ENCODE results near the gene TRAK1. TPM values are rescaled to one million over a fixed set of nuclear protein-coding genes. Genes with fewer than 3 reads are reported as not detected.

The TRAK1 gene
- total RNA-seq, 3 donors from 2014 or later: 29.0 to 53.7 (median 40.6) TPM

GRCh38 chr3:42216931-42217333, 125.8 kb downstream of the TRAK1 start:
- Histone ChIP-seq H3K27me3 (no peaks in the 10 kb centered on the region), H3K4me1 (no peaks in the 10 kb centered on the region), H3K9me3 (no peaks in the 10 kb centered on the region), H3K36me3 (no peaks in the 10 kb centered on the region), H3K4me3 (no peak overlapping the region), H3K27ac (no peak overlapping the region)
- TF ChIP-seq CTCF (IDR thresholded peaks at IDR 0.05): no peak
- TF ChIP-seq POLR2AphosphoS5 (IDR thresholded peaks at IDR 0.05): no peak
- no peak for TF ChIP-seq POLR2A (IDR thresholded peaks at IDR 0.05)
- intact Hi-C loops (cut with DNase I; ENCODE audit: low total_unique reads): loop anchor here (10.0 kb wide), 1 partner anchor 668 kb away; no protein-coding TSS in a partner anchor
- DNase-seq (ENCODE audit: low spot score in 2 of 2): no peak

DNA sequence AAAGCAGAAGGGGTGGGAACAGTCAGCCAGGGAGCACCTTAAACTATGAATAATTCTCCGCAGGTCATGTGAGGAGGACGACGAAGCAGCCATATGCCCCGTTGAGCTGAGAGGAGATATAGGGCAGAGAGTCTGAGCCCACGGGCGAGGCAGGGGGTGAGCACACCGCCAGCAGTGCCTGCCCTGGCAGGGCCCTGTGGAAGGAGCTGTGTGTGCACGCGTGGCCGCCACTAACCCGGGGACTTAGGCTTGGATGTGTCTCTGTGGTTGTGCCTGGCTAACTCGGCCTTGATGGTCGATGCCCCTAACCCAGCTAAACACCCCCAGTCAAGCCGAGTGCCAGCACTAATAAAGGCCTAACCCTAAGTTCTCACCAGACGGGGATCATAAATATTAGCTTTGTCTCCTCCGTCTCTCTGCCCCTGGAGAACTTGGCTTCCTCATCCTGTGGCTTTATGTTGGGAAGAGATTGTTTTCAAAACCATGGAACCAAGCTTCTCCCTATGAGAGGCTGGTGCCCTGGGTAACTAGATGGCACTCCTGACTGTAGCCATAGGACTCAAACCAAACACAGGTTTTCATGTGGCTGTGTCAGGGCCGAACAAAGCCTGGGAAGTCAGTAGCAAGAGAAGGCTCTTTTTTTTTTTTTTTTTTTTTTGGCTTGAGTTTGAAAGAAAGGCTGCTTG, 129.4 kb downstream of the TRAK1 start:
- Histone ChIP-seq H3K27me3 (no peaks in the 10 kb centered on the region), H3K4me1 (no peaks in the 10 kb centered on the region), H3K36me3 (no peaks in the 10 kb centered on the region), H3K4me3 (no peak overlapping the region), H3K9me3 (no peaks in the 10 kb centered on the region), H3K27ac (peak overlapping the region; percentile 21 to 61)
- no peak for TF ChIP-seq POLR2A (IDR thresholded peaks at IDR 0.05)
- no peak for TF ChIP-seq CTCF (IDR thresholded peaks at IDR 0.05)
- TF ChIP-seq POLR2AphosphoS5 (IDR thresholded peaks at IDR 0.05): no peak
- DNase-seq (ENCODE audit: low spot score in 2 of 2): no peak
- intact Hi-C loops (cut with DNase I; ENCODE audit: low total_unique reads): no loop called here

DNA sequence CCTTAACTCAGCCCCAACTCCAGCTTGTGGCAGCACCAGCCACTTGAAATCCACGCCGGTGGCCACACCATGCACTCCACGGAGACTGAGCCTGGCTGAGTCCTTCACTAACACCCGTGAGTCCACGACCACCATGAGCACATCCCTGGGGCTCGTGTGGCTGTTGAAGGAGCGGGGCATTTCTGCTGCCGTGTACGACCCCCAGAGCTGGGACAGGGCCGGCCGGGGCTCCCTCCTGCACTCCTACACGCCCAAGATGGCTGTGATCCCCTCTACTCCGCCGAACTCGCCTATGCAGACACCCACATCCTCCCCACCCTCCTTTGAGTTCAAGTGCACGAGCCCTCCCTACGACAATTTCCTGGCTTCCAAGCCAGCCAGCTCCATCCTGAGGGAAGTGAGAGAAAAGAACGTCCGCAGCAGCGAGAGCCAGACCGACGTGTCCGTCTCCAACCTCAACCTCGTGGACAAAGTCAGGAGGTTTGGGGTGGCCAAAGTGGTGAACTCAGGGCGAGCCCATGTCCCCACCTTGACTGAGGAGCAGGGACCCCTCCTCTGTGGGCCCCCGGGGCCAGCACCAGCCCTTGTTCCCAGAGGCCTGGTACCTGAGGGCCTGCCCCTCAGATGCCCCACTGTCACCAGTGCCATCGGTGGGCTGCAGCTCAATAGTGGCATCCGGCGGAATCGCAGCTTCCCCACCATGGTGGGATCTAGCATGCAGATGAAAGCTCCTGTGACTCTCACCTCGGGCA, 132.0 kb downstream of the TRAK1 start:
- Histone ChIP-seq H3K4me1 (no peaks in the 10 kb centered on the region), H3K27me3 (no peaks in the 10 kb centered on the region), H3K27ac (no peak overlapping the region), H3K36me3 (no peaks in the 10 kb centered on the region), H3K4me3 (no peak overlapping the region), H3K9me3 (no peaks in the 10 kb centered on the region)
- TF ChIP-seq POLR2A (IDR thresholded peaks at IDR 0.05) (no peak), POLR2AphosphoS5 (IDR thresholded peaks at IDR 0.05) (no peak), CTCF (IDR thresholded peaks at IDR 0.05) (no peak)
- intact Hi-C loops (cut with DNase I; ENCODE audit: low total_unique reads): no loop called here
- DNase-seq (ENCODE audit: low spot score in 2 of 2): no peak

GRCh38 chr3:42224178-42224577, 133.0 kb downstream of the TRAK1 start:
- Histone ChIP-seq H3K4me3 (no peak overlapping the region), H3K9me3 (no peaks in the 10 kb centered on the region), H3K4me1 (no peaks in the 10 kb centered on the region), H3K27me3 (no peaks in the 10 kb centered on the region), H3K36me3 (no peaks in the 10 kb centered on the region), H3K27ac (no peak overlapping the region)
- DNase-seq (ENCODE audit: low spot score in 2 of 2): no peak
- TF ChIP-seq CTCF (IDR thresholded peaks at IDR 0.05) (no peak), POLR2AphosphoS5 (IDR thresholded peaks at IDR 0.05) (no peak), POLR2A (IDR thresholded peaks at IDR 0.05) (no peak)
- intact Hi-C loops (cut with DNase I; ENCODE audit: low total_unique reads): no loop called here

All from breast epithelium (tissue), 4 donors.